Effector memory CD8-positive, alpha-beta T cell (primary cell): Measurements from ENCODE around the gene TACR2.

Experiments used
- ATAC-seq: fragments of 150-1000 bp; cut with Tn5 transposase; replicated peaks from 2 replicates; pipeline ENCODE4 v1.10.0; 2021; ENCODE audit warnings: mild to moderate bottlenecking, moderate library complexity
- DNase-seq, 3 experiments: peaks; one replicate each; pipeline ENCODE4 v3.0.0; 2021
- H3K27ac Mint-ChIP-seq, 2 donors: one replicate each; pipeline ENCODE4 v1.8.0; 2022; ENCODE audit warnings: mild to moderate bottlenecking in 2 of 2, mixed read lengths in 2 of 2, moderate library complexity in 2 of 2
- H3K27me3 Mint-ChIP-seq, 2 donors: one replicate each; pipeline ENCODE4 v1.8.0; 2022; ENCODE audit warnings: mixed read lengths in 2 of 2
- H3K36me3 Mint-ChIP-seq: one replicate; pipeline ENCODE4 v1.8.0; 2022; ENCODE audit warnings: mild to moderate bottlenecking, moderate library complexity, mixed read lengths; ENCODE audit not compliant: insufficient read depth
- H3K4me1 Mint-ChIP-seq, 2 donors: one replicate each; pipeline ENCODE4 v1.8.0; 2022; ENCODE audit warnings: low read depth in 2 of 2, mixed read lengths in 2 of 2
- H3K4me3 Mint-ChIP-seq, 2 donors: one replicate each; pipeline ENCODE4 v1.8.0; 2022; ENCODE audit warnings: mild to moderate bottlenecking in 2 of 2, mixed read lengths in 2 of 2, moderate library complexity in 2 of 2
- H3K9me3 Mint-ChIP-seq, 2 donors: one replicate each; pipeline ENCODE4 v1.8.0; 2022; ENCODE audit warnings: mixed read lengths in 2 of 2

The TACR2 gene

DNA sequence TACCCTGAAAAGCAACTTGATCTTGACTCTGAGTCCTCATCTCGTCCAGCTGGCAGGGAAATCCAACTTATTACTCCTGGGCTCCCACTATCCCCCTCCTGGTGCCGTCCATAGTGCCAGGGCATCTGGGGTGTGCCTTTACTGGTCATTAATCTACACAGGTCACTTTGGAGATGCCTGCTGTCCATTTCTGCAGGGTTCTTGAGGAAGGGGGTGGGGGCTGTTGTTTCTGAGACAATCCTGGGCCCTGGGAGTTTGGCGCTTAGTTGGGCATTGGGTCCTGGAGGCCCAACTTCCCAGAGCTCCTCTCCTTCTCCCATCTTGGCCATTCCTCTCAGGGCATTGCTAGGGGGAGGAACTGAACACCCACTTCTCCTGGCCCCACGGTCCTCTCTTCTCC, 6.0 kb upstream of the TACR2 start:
- ATAC-seq, result no peak
- Mint-ChIP-seq H3K27me3 (peaks cover 14 to 23% of the 10 kb centered on the region in 2 donors), H3K36me3 (peaks cover 3% of the 10 kb centered on the region), H3K9me3 (no peaks in the 10 kb centered on the region), H3K27ac (no peak overlapping the region), H3K4me1 (peaks cover 23 to 36% of the 10 kb centered on the region in 2 donors), H3K4me3 (no peak overlapping the region)
- no peak for DNase-seq

DNA sequence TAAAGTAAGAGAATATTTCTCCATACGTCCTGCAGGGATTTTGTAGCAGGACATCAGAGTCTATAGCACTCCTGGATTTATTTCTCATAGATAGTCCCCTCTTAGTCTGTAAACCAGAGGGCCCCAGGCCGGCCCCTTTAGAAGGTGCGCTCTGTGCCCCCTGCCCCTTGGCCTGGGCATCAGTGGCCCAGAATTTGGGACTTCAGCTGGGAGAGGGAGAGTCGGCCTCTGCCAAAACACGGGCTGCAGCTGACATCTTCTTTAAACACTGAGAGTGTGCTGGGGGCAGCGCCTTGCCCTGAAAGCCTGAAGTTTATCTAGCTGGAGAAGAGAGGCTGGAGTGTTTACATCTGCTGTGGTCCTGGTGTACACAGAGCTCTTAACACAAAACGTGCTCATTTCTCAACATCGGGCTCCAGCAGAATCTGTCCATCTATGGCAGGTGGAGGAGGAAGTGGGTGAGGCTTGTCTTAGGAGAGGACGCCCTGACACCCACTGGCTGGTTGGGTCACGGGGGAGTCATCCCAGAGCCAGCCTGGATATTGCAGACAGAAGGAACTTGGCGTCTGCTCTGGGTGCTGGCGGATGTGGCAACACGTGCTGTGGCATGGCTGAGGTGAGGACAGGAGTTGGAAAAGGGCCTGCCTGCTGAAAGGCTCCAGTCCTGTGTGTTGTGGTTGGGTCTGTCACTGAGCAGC, 5.0 kb upstream of the TACR2 start:
- Mint-ChIP-seq H3K9me3 (no peaks in the 10 kb centered on the region), H3K4me1 (peaks cover 18 to 32% of the 10 kb centered on the region in 2 donors), H3K36me3 (peaks cover 3% of the 10 kb centered on the region), H3K27ac (peak overlapping the region; percentile 38 to 41), H3K4me3 (no peak overlapping the region), H3K27me3 (peaks cover 14 to 23% of the 10 kb centered on the region in 2 donors)
- DNase-seq (no peak), ATAC-seq (no peak)

DNA sequence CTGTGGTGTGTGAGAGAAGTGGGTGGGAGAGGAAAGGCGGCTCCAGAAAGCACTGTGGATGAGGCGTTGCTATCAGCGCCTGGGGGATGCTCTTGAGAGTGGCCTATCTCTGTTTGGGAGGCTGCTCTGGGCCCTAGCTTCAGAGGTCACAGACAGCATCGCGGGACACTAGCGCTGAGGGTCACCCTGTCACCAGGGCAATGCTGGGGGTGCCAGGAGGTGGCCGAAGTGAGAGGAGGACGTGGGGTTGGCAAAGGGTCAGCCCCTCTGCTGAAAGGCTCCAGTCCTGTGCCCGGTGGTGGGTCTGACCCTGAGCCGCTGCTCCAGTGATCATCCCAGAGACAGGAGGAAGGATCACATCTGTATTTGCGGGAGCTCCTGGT, 3.0 kb upstream of the TACR2 start:
- H3K27ac Mint-ChIP-seq, result no peak overlapping the region
- peaks cover 1% of the 10 kb centered on the region for H3K36me3 Mint-ChIP-seq
- DNase-seq (no peak), ATAC-seq (no peak)
- peaks cover 6 to 15% of the 10 kb centered on the region in 2 donors for H3K4me1 Mint-ChIP-seq
- H3K27me3 Mint-ChIP-seq, result peaks cover 24 to 34% of the 10 kb centered on the region in 2 donors
- H3K4me3 Mint-ChIP-seq, result no peak overlapping the region
- no peaks in the 10 kb centered on the region for H3K9me3 Mint-ChIP-seq

DNA sequence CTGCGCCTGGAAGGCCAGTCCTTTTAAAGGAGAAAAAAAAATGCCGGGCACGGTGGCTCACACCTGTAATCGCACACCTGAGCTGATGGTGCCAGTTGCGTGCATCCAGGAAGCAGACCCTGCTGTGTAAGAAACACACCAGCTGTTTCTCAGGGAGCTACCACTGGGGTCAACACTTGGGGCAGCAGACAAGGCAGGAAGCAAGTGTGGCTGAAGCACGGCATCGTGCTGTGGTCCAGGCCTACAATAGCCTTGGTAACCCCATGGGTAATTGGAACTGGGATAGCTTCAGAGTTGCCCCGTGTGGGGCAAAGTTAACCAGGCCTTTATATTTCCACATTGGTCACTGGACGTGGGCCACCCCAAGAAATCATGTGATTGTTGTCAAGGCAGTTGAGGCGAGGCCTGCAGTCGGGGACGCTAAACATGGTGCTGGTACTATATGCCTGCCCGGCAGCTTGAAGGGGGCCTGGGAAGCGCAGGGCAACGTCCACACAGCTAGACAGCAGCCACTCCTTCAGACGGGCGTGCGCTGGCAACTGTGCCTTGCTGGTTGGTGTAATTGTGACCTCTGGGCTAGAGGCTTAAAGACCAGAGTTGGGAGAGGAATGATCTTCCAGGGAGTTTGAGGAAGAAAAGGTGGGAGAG, 2.5 kb upstream of the TACR2 start:
- Mint-ChIP-seq H3K27me3 (peaks cover 28 to 34% of the 10 kb centered on the region in 2 donors), H3K4me3 (no peak overlapping the region), H3K27ac (no peak overlapping the region), H3K9me3 (no peaks in the 10 kb centered on the region), H3K4me1 (peaks cover 5 to 13% of the 10 kb centered on the region in 2 donors), H3K36me3 (peaks cover 2% of the 10 kb centered on the region)
- no peak for ATAC-seq
- DNase-seq, result no peak

DNA sequence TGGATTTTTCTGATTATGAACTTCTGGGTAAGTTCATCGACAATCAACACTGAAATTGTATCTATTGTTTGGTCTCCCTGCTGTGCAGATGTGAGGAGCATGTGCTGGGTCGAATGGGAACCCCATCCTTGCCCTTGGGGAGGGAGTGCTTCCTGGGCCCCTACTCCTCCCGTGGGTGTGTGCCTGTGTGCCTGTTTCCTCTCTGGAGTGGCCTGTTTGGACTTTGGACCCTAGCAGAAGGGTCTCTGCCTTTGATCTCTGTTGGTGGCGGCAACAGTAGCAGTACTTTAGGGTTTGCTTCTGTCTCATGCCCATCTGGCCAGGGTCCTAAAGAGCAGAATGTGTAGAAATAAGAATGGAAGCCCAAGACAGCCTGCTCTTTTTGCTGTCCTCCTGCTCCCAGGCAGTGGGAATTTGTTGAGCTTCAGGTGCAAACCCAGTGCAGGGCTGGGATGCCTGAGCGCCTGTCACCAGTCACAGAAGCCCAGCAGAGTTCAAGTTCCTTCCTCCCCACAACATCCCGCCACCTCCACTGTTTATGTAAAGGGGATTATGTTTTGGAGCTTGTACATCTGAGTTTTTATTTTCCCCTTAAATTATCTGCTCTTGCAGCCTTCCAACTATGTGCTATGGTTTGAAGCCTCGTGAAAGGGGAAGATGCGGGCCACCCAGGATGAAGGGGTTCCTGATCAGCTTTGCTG, 1.5 kb upstream of the TACR2 start:
- Mint-ChIP-seq H3K27me3 (peaks cover 28 to 34% of the 10 kb centered on the region in 2 donors), H3K27ac (no peak overlapping the region), H3K4me3 (no peak overlapping the region), H3K36me3 (peaks cover 2% of the 10 kb centered on the region), H3K4me1 (peaks cover 1 to 6% of the 10 kb centered on the region in 2 donors), H3K9me3 (no peaks in the 10 kb centered on the region)
- DNase-seq (no peak), ATAC-seq (no peak)

DNA sequence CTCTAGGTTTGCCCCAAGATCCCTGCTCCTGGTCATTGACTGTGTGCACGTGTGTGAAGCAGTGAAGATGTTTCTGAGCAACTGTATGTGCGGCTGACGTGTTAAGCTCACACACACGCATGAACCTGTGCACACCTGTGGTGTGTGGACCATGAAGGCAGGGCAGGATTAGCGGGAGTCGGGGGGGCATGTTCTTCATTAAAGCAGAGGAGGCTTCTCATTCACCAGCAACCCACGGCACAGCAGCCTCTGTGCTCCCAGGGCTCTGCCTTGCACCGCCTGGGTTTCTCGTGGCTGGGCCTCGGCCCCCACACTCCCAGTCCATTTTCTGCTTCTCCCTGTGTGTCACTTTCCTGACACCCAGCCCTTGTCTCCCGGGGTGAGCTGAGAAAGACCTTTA, 824 bp upstream of the TACR2 start:
- Mint-ChIP-seq H3K4me1 (peaks cover 3 to 6% of the 10 kb centered on the region in 2 donors), H3K9me3 (no peaks in the 10 kb centered on the region), H3K4me3 (no peak overlapping the region), H3K27ac (no peak overlapping the region), H3K27me3 (peaks cover 28 to 34% of the 10 kb centered on the region in 2 donors), H3K36me3 (peaks cover 2% of the 10 kb centered on the region)
- DNase-seq (no peak), ATAC-seq (no peak)

DNA sequence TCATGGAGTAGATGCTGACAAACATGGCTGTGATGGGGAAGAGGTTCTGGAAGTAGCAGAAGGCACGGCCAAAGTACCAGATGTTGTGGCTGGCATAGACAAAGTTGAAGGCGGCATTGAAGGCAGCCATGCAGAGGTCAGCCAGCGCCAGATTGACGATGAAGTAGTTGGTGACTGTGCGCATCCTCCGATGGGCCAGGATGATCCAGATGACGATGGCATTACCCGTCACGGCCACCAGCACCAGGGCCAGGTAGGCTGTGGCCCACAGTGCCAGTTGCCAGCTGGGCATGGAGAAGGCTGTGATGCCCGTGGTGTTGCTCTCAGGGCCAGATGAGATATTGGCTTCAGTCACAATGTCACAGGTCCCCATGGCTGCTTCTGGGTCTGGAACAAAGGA, 767 bp downstream of the TACR2 start:
- peaks cover 2% of the 10 kb centered on the region for H3K36me3 Mint-ChIP-seq
- H3K27ac Mint-ChIP-seq, result peak overlapping the region in 1 of 2 donors; percentile 55
- peaks cover 0 to 3% of the 10 kb centered on the region in 2 donors for H3K4me1 Mint-ChIP-seq
- H3K27me3 Mint-ChIP-seq, result peaks cover 22 to 25% of the 10 kb centered on the region in 2 donors
- ATAC-seq, result no peak
- H3K9me3 Mint-ChIP-seq, result no peaks in the 10 kb centered on the region
- DNase-seq, result no peak
- no peak overlapping the region for H3K4me3 Mint-ChIP-seq

DNA sequence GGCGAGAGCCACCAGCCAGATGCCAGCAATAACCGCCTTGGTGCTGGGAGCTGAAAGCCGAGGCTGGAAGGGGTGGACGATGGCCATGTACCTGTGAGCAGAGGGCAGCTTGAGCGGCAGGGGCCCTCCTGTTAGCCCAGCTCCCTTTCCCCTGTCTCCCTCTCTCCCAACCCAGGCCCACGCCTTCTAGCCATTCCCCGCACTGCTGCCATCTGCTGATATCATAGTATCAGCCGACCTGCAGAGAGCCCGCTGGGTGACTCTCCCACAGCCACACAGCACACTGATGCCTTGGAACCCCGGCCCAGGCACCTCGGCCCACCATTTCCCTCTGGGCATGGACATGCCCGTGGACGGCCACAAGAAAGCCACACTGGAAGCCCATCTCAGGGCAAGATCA, 1.7 kb downstream of the TACR2 start:
- DNase-seq (no peak), ATAC-seq (no peak)
- Mint-ChIP-seq H3K27me3 (peaks cover 22 to 25% of the 10 kb centered on the region in 2 donors), H3K9me3 (no peaks in the 10 kb centered on the region), H3K27ac (no peak overlapping the region), H3K4me1 (peaks cover 0 to 3% of the 10 kb centered on the region in 2 donors), H3K36me3 (peaks cover 2% of the 10 kb centered on the region), H3K4me3 (no peak overlapping the region)

DNA sequence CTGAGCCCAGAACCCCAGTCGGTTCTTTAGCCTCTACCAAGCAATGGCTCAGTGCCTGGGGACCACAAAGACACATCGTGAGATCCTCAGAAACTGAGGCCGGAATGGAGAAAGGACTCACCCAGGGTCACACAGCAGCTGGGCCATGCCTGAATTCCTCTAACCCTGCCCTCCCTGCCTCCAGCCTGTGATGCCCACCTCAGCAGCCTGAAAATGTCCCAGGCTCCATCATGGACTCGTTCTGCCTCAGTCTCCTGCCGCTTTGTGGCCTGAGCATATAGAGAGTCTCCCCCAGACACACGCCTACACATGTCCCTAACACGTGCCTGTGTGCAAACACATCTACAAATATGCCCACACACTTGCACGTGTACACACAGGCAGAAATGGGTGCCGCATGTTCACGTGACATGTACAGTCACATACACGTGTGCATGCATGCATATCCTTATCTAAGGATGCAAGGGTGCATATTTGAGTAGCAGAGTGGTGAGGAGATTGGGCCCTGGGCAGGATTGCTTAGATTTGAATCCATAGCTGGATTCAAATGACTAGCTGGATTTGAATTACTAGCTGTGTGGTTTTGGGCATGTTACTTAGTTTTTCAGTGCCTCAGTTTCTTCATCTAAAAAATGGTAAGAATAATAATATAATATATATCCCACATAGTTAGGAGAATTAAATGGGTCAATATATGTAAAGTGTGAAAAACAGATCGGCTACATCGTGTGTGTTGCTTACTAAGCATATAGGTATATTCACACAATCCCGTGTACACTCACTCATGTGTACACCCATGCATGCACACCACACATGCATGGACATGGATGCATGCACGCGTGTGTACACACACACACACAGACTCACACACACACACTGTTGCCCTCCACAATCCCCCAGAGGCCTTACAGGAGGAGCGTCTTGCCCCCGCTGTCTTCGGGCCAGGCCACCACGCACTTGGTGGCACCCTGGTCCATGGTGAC, 2.4 kb downstream of the TACR2 start:
- DNase-seq (no peak), ATAC-seq (no peak)
- H3K4me1 Mint-ChIP-seq, result peaks cover 0 to 4% of the 10 kb centered on the region in 2 donors
- peaks cover 15 to 20% of the 10 kb centered on the region in 2 donors for H3K27me3 Mint-ChIP-seq
- H3K9me3 Mint-ChIP-seq, result no peaks in the 10 kb centered on the region
- peaks cover 2% of the 10 kb centered on the region for H3K36me3 Mint-ChIP-seq
- no peak overlapping the region for H3K4me3 Mint-ChIP-seq
- no peak overlapping the region for H3K27ac Mint-ChIP-seq

DNA sequence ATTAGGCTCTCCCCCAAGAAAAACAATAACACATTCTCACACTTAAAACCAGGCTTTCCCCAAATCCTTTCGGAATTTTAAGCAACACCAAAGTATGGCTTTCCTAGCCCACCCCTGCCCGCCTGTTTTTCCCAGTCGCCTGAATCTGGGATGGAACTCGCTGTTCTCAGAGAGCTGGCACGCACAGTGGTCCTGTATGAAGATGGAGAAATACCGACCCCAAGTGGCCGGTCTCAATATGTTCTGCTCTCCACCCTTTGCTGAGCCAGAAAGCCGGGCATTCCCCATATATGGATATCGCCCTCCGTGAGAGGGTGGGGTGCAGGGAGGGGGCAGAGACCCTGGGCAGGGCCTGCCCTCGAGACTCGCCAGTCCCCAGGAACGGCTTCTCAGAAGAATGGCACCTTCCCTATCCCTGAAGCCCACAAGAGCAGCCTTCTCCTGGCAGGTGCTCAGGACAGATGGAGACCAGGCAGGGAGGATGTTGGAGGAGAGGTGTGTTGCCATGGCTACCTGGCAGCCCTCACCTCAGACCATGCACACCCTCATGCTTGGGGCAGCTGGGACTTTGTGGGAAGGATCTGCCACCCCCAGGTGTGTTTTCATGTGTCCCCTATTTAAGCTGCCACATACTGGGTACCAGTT, 3.4 kb downstream of the TACR2 start:
- Mint-ChIP-seq H3K4me3 (no peak overlapping the region), H3K27ac (no peak overlapping the region), H3K27me3 (peaks cover 14 to 17% of the 10 kb centered on the region in 2 donors), H3K9me3 (no peaks in the 10 kb centered on the region), H3K36me3 (peaks cover 2% of the 10 kb centered on the region), H3K4me1 (peaks cover 4 to 14% of the 10 kb centered on the region in 2 donors)
- peak in 1 of 3 experiments; percentile 38 for DNase-seq
- ATAC-seq, result no peak

DNA sequence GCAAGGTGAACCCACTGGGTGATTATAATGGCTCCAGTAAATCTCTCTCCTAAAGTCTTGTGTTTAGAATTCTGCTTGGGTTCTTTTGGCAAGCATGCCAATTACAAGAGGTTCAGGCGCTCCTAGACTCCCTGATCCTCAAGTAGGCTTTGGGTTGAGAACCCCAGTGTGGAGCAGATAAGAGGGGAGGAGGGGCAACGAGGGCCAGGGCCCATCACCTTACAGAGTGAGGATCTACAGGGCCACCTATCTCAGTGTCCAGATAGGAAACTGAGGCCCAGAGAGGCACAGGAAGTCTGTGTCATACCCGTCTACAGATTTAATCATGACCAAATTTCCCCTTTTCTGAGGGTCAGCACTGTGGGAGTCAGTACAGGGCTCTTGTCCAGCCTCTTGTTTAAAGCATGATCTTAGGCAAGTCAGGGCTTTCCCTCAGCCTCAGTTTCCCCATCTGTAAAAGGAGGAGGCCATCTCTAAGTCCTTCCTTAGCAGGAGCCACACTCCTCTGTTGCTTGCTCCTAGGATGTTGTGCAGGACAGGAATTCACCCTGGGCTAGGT, 4.4 kb downstream of the TACR2 start:
- Mint-ChIP-seq H3K36me3 (peaks cover 8% of the 10 kb centered on the region), H3K4me3 (no peak overlapping the region), H3K9me3 (no peaks in the 10 kb centered on the region), H3K27ac (no peak overlapping the region), H3K4me1 (peaks cover 12 to 20% of the 10 kb centered on the region in 2 donors), H3K27me3 (peaks cover 11 to 14% of the 10 kb centered on the region in 2 donors)
- ATAC-seq (no peak), DNase-seq (no peak)

DNA sequence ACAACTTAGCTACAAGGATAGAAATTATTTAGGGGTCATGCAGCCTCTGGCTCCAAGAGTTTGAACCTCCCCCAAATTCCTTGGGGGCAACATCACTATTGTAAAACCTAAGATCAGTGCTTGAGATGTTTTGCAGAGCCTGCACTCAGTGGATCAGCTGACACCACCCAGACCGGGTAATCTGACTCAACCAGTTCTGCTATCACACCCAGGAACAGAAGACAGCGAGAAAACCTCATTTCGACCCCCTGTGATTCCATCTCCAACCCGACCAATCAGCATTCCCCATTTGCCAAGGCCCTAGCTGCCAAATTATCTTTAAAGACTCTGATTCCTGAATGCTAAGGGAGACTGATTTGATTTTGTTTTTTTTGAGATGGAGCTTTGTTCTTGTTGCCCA, 5.2 kb downstream of the TACR2 start:
- H3K27ac Mint-ChIP-seq, result no peak overlapping the region
- H3K4me3 Mint-ChIP-seq, result no peak overlapping the region
- peaks cover 11 to 14% of the 10 kb centered on the region in 2 donors for H3K27me3 Mint-ChIP-seq
- ATAC-seq, result no peak
- DNase-seq, result no peak
- peaks cover 13% of the 10 kb centered on the region for H3K36me3 Mint-ChIP-seq
- no peaks in the 10 kb centered on the region for H3K9me3 Mint-ChIP-seq
- peaks cover 14 to 20% of the 10 kb centered on the region in 2 donors for H3K4me1 Mint-ChIP-seq
